ENCODE results near the gene FAF1. TPM values are rescaled to one million over a fixed set of nuclear protein-coding genes. Genes with fewer than 3 reads are reported as not detected.

The FAF1 gene
- total and polyA plus RNA-seq, 2 experiments from 2014 or later: 7.2 to 49.1 TPM

GRCh38 chr1:50553921-50554320 lies 406.1 kb downstream of the FAF1 start:
- 91 to 92% methylated on average over 2 of the region's 2 CpGs for WGBS, 2 experiments (ENCODE audit: low coverage in 1 of 2, low lambda C conversion rate in 2 of 2, missing lambda C conversion rate in 2 of 2)
- no peak for DNase-seq
- in situ Hi-C loops (cut with MboI): no loop called here
- H3K79me2 ChIP-seq (ENCODE audit: insufficient read depth): no peaks in the 10 kb centered on the region
- no peaks in the 10 kb centered on the region for H3K36me3 ChIP-seq (ENCODE audit: low read depth)
- H3K4me1 ChIP-seq (ENCODE audit: insufficient read depth): peaks cover 9% of the 10 kb centered on the region; the same call in 1 of the 2 replicates
- H3K4me3 ChIP-seq: no peak overlapping the region
- no peak overlapping the region for H2AFZ ChIP-seq
- no peak overlapping the region for H3K4me2 ChIP-seq (ENCODE audit: unreplicated experiment)
- no peak overlapping the region for H3K27ac ChIP-seq
- H4K20me1 ChIP-seq (ENCODE audit: insufficient read depth): no peaks in the 10 kb centered on the region
- H3K9me3 ChIP-seq (ENCODE audit: low read depth): no peaks in the 10 kb centered on the region
- no peak for TF ChIP-seq EZH2phosphoT487 (IDR thresholded peaks at IDR 0.05; ENCODE audit: insufficient read depth, low read depth)
- no peak for TF ChIP-seq EZH2 (IDR thresholded peaks at IDR 0.05; ENCODE audit: insufficient read depth, poor library complexity, severe bottlenecking)
- no peaks in the 10 kb centered on the region for H3K9me2 ChIP-seq (ENCODE audit: insufficient read depth)
- H3F3A ChIP-seq (ENCODE audit: insufficient read depth): no peaks in the 10 kb centered on the region
- H3K27me3 ChIP-seq (replicated peaks; ENCODE audit: insufficient read depth): no peaks in the 10 kb centered on the region
- no peak overlapping the region for H3K9ac ChIP-seq

GRCh38 chr1:50548243-50548642 lies 411.8 kb downstream of the FAF1 start:
- no peaks in the 10 kb centered on the region for H3K36me3 ChIP-seq (ENCODE audit: low read depth)
- no peak overlapping the region for H3K4me2 ChIP-seq (ENCODE audit: unreplicated experiment)
- in situ Hi-C loops (cut with MboI): no loop called here
- H3K4me3 ChIP-seq: no peak overlapping the region
- no peak overlapping the region for H3K9ac ChIP-seq
- no peak overlapping the region for H2AFZ ChIP-seq
- H3K79me2 ChIP-seq (ENCODE audit: insufficient read depth): no peaks in the 10 kb centered on the region
- H3K27ac ChIP-seq: no peak overlapping the region
- H3K27me3 ChIP-seq (replicated peaks; ENCODE audit: insufficient read depth): no peaks in the 10 kb centered on the region
- DNase-seq: no peak
- peaks cover 9% of the 10 kb centered on the region; the same call in 1 of the 2 replicates for H3K4me1 ChIP-seq (ENCODE audit: insufficient read depth)
- H3K9me2 ChIP-seq (ENCODE audit: insufficient read depth): no peaks in the 10 kb centered on the region
- 96 to 100% methylated on average over 1 of the region's 1 CpG for WGBS, 2 experiments (ENCODE audit: low coverage in 1 of 2, low lambda C conversion rate in 2 of 2, missing lambda C conversion rate in 2 of 2)
- H3K9me3 ChIP-seq (ENCODE audit: low read depth): no peaks in the 10 kb centered on the region
- H3F3A ChIP-seq (ENCODE audit: insufficient read depth): no peaks in the 10 kb centered on the region
- TF ChIP-seq EZH2phosphoT487 (IDR thresholded peaks at IDR 0.05; ENCODE audit: insufficient read depth, low read depth) (no peak), EZH2 (IDR thresholded peaks at IDR 0.05; ENCODE audit: insufficient read depth, poor library complexity, severe bottlenecking) (no peak)
- no peaks in the 10 kb centered on the region for H4K20me1 ChIP-seq (ENCODE audit: insufficient read depth)

GRCh38 chr1:50542362-50542761 lies 417.7 kb downstream of the FAF1 start:
- Histone ChIP-seq H3K4me1 (ENCODE audit: insufficient read depth) (no peaks in the 10 kb centered on the region), H3K9me2 (ENCODE audit: insufficient read depth) (no peaks in the 10 kb centered on the region), H3K9me3 (ENCODE audit: low read depth) (no peaks in the 10 kb centered on the region), H3K27ac (no peak overlapping the region), H3K36me3 (ENCODE audit: low read depth) (0 out of 2 replicates have a peak, but pooled peaks cover 3% of the 10 kb centered on the region), H3K27me3 (replicated peaks; ENCODE audit: insufficient read depth) (no peaks in the 10 kb centered on the region), H3F3A (ENCODE audit: insufficient read depth) (no peaks in the 10 kb centered on the region), H2AFZ (no peak overlapping the region), H3K9ac (no peak overlapping the region), H3K4me3 (no peak overlapping the region), H4K20me1 (ENCODE audit: insufficient read depth) (no peaks in the 10 kb centered on the region), H3K4me2 (ENCODE audit: unreplicated experiment) (no peak overlapping the region), H3K79me2 (ENCODE audit: insufficient read depth) (no peaks in the 10 kb centered on the region)
- DNase-seq: no peak
- no peak for TF ChIP-seq EZH2phosphoT487 (IDR thresholded peaks at IDR 0.05; ENCODE audit: insufficient read depth, low read depth)
- TF ChIP-seq EZH2 (IDR thresholded peaks at IDR 0.05; ENCODE audit: insufficient read depth, poor library complexity, severe bottlenecking): no peak
- in situ Hi-C loops (cut with MboI): no loop called here

- Histone ChIP-seq H3K27ac (no peak overlapping the region), H3K9me2 (ENCODE audit: insufficient read depth) (no peaks in the 10 kb centered on the region), H2AFZ (no peak overlapping the region), H3K4me2 (ENCODE audit: unreplicated experiment) (no peak overlapping the region), H3K79me2 (ENCODE audit: insufficient read depth) (no peaks in the 10 kb centered on the region), H3K36me3 (ENCODE audit: low read depth) (0 out of 2 replicates have a peak, but pooled peaks cover 3% of the 10 kb centered on the region), H4K20me1 (ENCODE audit: insufficient read depth) (no peaks in the 10 kb centered on the region), H3K4me3 (no peak overlapping the region), H3K9me3 (ENCODE audit: low read depth) (no peaks in the 10 kb centered on the region), H3K4me1 (ENCODE audit: insufficient read depth) (no peaks in the 10 kb centered on the region), H3F3A (ENCODE audit: insufficient read depth) (no peaks in the 10 kb centered on the region), H3K27me3 (replicated peaks; ENCODE audit: insufficient read depth) (no peaks in the 10 kb centered on the region), H3K9ac (no peak overlapping the region)
- TF ChIP-seq EZH2phosphoT487 (IDR thresholded peaks at IDR 0.05; ENCODE audit: insufficient read depth, low read depth): no peak
- TF ChIP-seq EZH2 (IDR thresholded peaks at IDR 0.05; ENCODE audit: insufficient read depth, poor library complexity, severe bottlenecking): no peak
- DNase-seq: no peak
- in situ Hi-C loops (cut with MboI): no loop called here
- WGBS, 2 experiments (ENCODE audit: low coverage in 1 of 2, low lambda C conversion rate in 2 of 2, missing lambda C conversion rate in 2 of 2): 38 to 43% methylated on average over 1 of the region's 1 CpG
Observed at GRCh38 chr1:50538476-50538875, 421.6 kb downstream of the FAF1 start.

GRCh38 chr1:50531601-50532000 lies 428.5 kb downstream of the FAF1 start:
- Histone ChIP-seq H3K79me2 (ENCODE audit: insufficient read depth) (no peaks in the 10 kb centered on the region), H2AFZ (no peak overlapping the region), H3F3A (ENCODE audit: insufficient read depth) (no peaks in the 10 kb centered on the region), H3K27me3 (replicated peaks; ENCODE audit: insufficient read depth) (no peaks in the 10 kb centered on the region), H3K9me3 (ENCODE audit: low read depth) (no peaks in the 10 kb centered on the region), H3K9ac (no peak overlapping the region), H3K27ac (no peak overlapping the region), H3K4me1 (ENCODE audit: insufficient read depth) (no peaks in the 10 kb centered on the region), H4K20me1 (ENCODE audit: insufficient read depth) (no peaks in the 10 kb centered on the region), H3K4me3 (no peak overlapping the region), H3K36me3 (ENCODE audit: low read depth) (no peaks in the 10 kb centered on the region), H3K9me2 (ENCODE audit: insufficient read depth) (no peaks in the 10 kb centered on the region), H3K4me2 (ENCODE audit: unreplicated experiment) (no peak overlapping the region)
- no peak for DNase-seq
- WGBS, 2 experiments (ENCODE audit: low coverage in 1 of 2, low lambda C conversion rate in 2 of 2, missing lambda C conversion rate in 2 of 2): 83 to 90% methylated on average over 1 of the region's 1 CpG
- in situ Hi-C loops (cut with MboI): no loop called here
- TF ChIP-seq EZH2 (IDR thresholded peaks at IDR 0.05; ENCODE audit: insufficient read depth, poor library complexity, severe bottlenecking) (no peak), EZH2phosphoT487 (IDR thresholded peaks at IDR 0.05; ENCODE audit: insufficient read depth, low read depth) (no peak)

Measured in GM23248 (cell line).